Adrenal gland (tissue), 5 donors: ENCODE measurements around the gene MTG2.

Experiments
- POLR2A ChIP-seq, 2 donors: fragments of 450-650 bp; IDR thresholded peaks; one replicate each; pipeline ENCODE4 v1.6.1; 2017; ENCODE audit warnings: antibody characterized with exemption in 2 of 2, mild to moderate bottlenecking in 2 of 2, moderate library complexity in 1 of 2
- TF ChIP-seq, protein P1 (sequence below), 6 experiments: fragments of 450-650 bp in 4 of 6; fragments of 200-600 bp in 2 of 6; sonication (generic) in 1 of 6; IDR thresholded peaks; 1 replicate in 5 of 6; 2 replicates in 1 of 6; pipeline versions ENCODE4 v1.5.1 to v1.8.0; 2016 to 2021; ENCODE audit warnings: antibody characterized with exemption in 6 of 6, mild to moderate bottlenecking in 2 of 6, moderate library complexity in 1 of 6
- donor health status: DM: no; HTN: no; CAD: no.

GRCh38 chr20:62237514-62237800 is 54.6 kb downstream of the MTG2 start:
- TF ChIP-seq, protein P1, sequence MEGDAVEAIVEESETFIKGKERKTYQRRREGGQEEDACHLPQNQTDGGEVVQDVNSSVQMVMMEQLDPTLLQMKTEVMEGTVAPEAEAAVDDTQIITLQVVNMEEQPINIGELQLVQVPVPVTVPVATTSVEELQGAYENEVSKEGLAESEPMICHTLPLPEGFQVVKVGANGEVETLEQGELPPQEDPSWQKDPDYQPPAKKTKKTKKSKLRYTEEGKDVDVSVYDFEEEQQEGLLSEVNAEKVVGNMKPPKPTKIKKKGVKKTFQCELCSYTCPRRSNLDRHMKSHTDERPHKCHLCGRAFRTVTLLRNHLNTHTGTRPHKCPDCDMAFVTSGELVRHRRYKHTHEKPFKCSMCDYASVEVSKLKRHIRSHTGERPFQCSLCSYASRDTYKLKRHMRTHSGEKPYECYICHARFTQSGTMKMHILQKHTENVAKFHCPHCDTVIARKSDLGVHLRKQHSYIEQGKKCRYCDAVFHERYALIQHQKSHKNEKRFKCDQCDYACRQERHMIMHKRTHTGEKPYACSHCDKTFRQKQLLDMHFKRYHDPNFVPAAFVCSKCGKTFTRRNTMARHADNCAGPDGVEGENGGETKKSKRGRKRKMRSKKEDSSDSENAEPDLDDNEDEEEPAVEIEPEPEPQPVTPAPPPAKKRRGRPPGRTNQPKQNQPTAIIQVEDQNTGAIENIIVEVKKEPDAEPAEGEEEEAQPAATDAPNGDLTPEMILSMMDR (IDR thresholded peaks at IDR 0.05): no peak
- TF ChIP-seq POLR2A (IDR thresholded peaks at IDR 0.05): no peak
